Panc1 (cell line): Measurements from ENCODE around the gene ZDHHC7. TPM values are rescaled to one million over a fixed set of nuclear protein-coding genes. Genes with fewer than 3 reads are reported as not detected.

ENCODE experiments used
- ATAC-seq: fragments of 200-7000 bp; cut with Tn5 transposase; 2 replicates; pipeline ENCODE4 v1.9.1; 2020; ENCODE audit warnings: mild to moderate bottlenecking, moderate library complexity
- BruUV-seq: library from RNA; stranded (reverse); fragments of 400-500 nt; replicated peaks from 2 replicates; lab custom pipeline; 2021; lab: Mats Ljungman, UMichigan
- CTCF ChIA-PET: fragments of 300-600 bp; sonication (Branson Sonifier 250); formaldehyde crosslinking; loops from one replicate; lab custom pipeline; 2022; ENCODE audit warnings: antibody characterized with exemption; lab: Charles Lee
- POLR2A ChIA-PET: fragments of 300-600 bp; sonication (Branson Sonifier 250); formaldehyde crosslinking; loops from one replicate; lab custom pipeline; 2022; ENCODE audit warnings: antibody characterized with exemption; lab: Charles Lee
- DNase-seq: peaks from one replicate; pipeline ENCODE4 v3.0.0-alpha.2; 2010; ENCODE audit warnings: low read depth, low spot score
- H3K27ac ChIP-seq: 2 replicates; pipeline ENCODE4 v1.5.1; 2011; ENCODE audit warnings: mild to moderate bottlenecking, low read length, inconsistent platforms
- H3K27me3 ChIP-seq: fragments of 200-500 bp; sonication (Bioruptor generic); 2 replicates; pipeline ENCODE4 v1.6.0; 2014; ENCODE audit warnings: low read length, inconsistent platforms; ENCODE audit not compliant: control insufficient read depth, insufficient read depth
- H3K36me3 ChIP-seq: fragments of 200-500 bp; sonication (Bioruptor generic); 2 replicates; pipeline ENCODE4 v1.5.1; 2014; ENCODE audit warnings: inconsistent platforms, mild to moderate bottlenecking, low read length, moderate library complexity; ENCODE audit not compliant: control insufficient read depth, insufficient read depth
- H3K4me1 ChIP-seq: 2 replicates; pipeline ENCODE4 v1.5.1; 2011; ENCODE audit warnings: inconsistent platforms, mild to moderate bottlenecking, low read length, moderate library complexity; ENCODE audit not compliant: control insufficient read depth, insufficient read depth
- H3K4me3 ChIP-seq, 2 experiments: 2 replicates each; pipeline ENCODE4 v1.5.1; 2011 to 2012; ENCODE audit warnings: low read depth in 2 of 2, low read length in 2 of 2, mild to moderate bottlenecking in 2 of 2, inconsistent platforms in 1 of 2, moderate library complexity in 1 of 2
- H3K9me3 ChIP-seq: fragments of 200-500 bp; sonication (Bioruptor generic); 2 replicates; pipeline ENCODE4 v1.5.1; 2014; ENCODE audit warnings: low read depth, mild to moderate bottlenecking, inconsistent platforms, low read length, moderate library complexity; ENCODE audit not compliant: control insufficient read depth, insufficient read depth
- CTCF ChIP-seq: fragments of 450-650 bp; IDR thresholded peaks from 2 replicates; pipeline ENCODE4 v1.5.1; 2017; ENCODE audit warnings: mild to moderate bottlenecking
- POLR2AphosphoS5 ChIP-seq: IDR thresholded peaks from 2 replicates; pipeline ENCODE4 v1.6.1; 2012; ENCODE audit warnings: mild to moderate bottlenecking, low read depth, low read length, moderate library complexity
- REST ChIP-seq, 2 experiments: IDR thresholded peaks; 2 replicates each; pipeline ENCODE4 v1.6.1; 2011 to 2012; ENCODE audit warnings: low read depth in 2 of 2, control low read depth in 1 of 2, low read length in 1 of 2, mild to moderate bottlenecking in 1 of 2, moderate library complexity in 1 of 2; ENCODE audit not compliant: insufficient read depth in 1 of 2
- SIN3A ChIP-seq: IDR thresholded peaks from 2 replicates; pipeline ENCODE4 v1.6.1; 2012; ENCODE audit warnings: low read depth, mild to moderate bottlenecking, low read length, moderate library complexity, borderline replicate concordance; ENCODE audit not compliant: insufficient read depth
- TCF7L2 ChIP-seq: IDR thresholded peaks from 2 replicates; pipeline ENCODE4 v1.6.1; 2011; ENCODE audit warnings: mild to moderate bottlenecking, low read depth, low read length, inconsistent platforms
- in situ Hi-C: cut with HindIII; loops from 2 replicates; pipeline ENCODE4 v1.10.0; 2016; ENCODE audit warnings: low sequenced_read_pairs, low pct_unique_long_range_greater_than_20kb
- intact Hi-C: fragments of 100-400 bp; cut with micrococcal nuclease; formaldehyde crosslinking; loops from one replicate; pipeline ENCODE4 v1.10.0; 2022; ENCODE audit not compliant: unreplicated experiment
- total RNA-seq: library from RNA; stranded (reverse); gene quantifications from one replicate; pipeline ENCODE4 v1.2.1, GENCODE V29; 2021; ENCODE audit not compliant: unreplicated experiment

The ZDHHC7 gene
- total RNA-seq, 1 experiment from 2014 or later, result 71.5 TPM

GRCh38 chr16:85056211-85056748, 44.9 kb upstream of the ZDHHC7 start:
- in situ Hi-C loops, result no loop called here
- H3K27ac ChIP-seq, result no peak overlapping the region
- CTCF ChIA-PET, result interaction anchor here (0.8 to 1.6 kb wide), 4 partner anchors 9 to 176 kb away, joined by 3 to 5 read pairs (median 4); no protein-coding TSS in a partner anchor
- H3K27me3 ChIP-seq, result no peaks in the 10 kb centered on the region
- DNase-seq, result no peak
- H3K9me3 ChIP-seq, result no peaks in the 10 kb centered on the region
- no peak overlapping the region for H3K4me3 ChIP-seq
- POLR2A ChIA-PET, result no interaction called here
- no peaks in the 10 kb centered on the region for H3K36me3 ChIP-seq
- peak; percentile 75 for ATAC-seq
- peaks cover 9% of the 10 kb centered on the region for H3K4me1 ChIP-seq
- intact Hi-C loops, result no loop called here
- no TSS peak for BruUV-seq
- no peak for TF ChIP-seq TCF7L2
- no peak for TF ChIP-seq SIN3A
- no peak for TF ChIP-seq CTCF
- TF ChIP-seq REST (IDR thresholded peaks at IDR 0.05; ENCODE audit: insufficient read depth in 1 of 2, low read depth in 2 of 2, low read length in 1 of 2), result no peak
- TF ChIP-seq POLR2AphosphoS5, result no peak

GRCh38 chr16:85055493-85056210, 44.3 kb upstream of the ZDHHC7 start:
- no peaks in the 10 kb centered on the region for H3K9me3 ChIP-seq
- H3K27ac ChIP-seq, result peak overlapping the region; percentile 41
- DNase-seq (no peak), ATAC-seq (peak; percentile 81)
- intact Hi-C loops, result no loop called here
- in situ Hi-C loops, result no loop called here
- H3K36me3 ChIP-seq, result no peaks in the 10 kb centered on the region
- H3K27me3 ChIP-seq, result no peaks in the 10 kb centered on the region
- peak overlapping the region; percentile 9 to 34; a peak in 3 of 4 replicates for H3K4me3 ChIP-seq
- H3K4me1 ChIP-seq, result peaks cover 9% of the 10 kb centered on the region
- CTCF ChIA-PET, result interaction anchor here (0.8 to 1.6 kb wide), 4 partner anchors 8 to 175 kb away, joined by 3 to 5 read pairs (median 4); no protein-coding TSS in a partner anchor
- TF ChIP-seq POLR2AphosphoS5 (no peak), REST (IDR thresholded peaks at IDR 0.05; ENCODE audit: insufficient read depth in 1 of 2, low read depth in 2 of 2, low read length in 1 of 2) (no peak), SIN3A (no peak), CTCF (no peak), TCF7L2 (no peak)
- BruUV-seq, result no TSS peak
- POLR2A ChIA-PET, result no interaction called here
